ENCODE measurements around the gene GARS1.
"Not testable (repeated sequence)": the region's sequence is repeated elsewhere in the genome, so short reads cannot be mapped to it uniquely, and the experiment has no call there.

The GARS1 gene

DNA sequence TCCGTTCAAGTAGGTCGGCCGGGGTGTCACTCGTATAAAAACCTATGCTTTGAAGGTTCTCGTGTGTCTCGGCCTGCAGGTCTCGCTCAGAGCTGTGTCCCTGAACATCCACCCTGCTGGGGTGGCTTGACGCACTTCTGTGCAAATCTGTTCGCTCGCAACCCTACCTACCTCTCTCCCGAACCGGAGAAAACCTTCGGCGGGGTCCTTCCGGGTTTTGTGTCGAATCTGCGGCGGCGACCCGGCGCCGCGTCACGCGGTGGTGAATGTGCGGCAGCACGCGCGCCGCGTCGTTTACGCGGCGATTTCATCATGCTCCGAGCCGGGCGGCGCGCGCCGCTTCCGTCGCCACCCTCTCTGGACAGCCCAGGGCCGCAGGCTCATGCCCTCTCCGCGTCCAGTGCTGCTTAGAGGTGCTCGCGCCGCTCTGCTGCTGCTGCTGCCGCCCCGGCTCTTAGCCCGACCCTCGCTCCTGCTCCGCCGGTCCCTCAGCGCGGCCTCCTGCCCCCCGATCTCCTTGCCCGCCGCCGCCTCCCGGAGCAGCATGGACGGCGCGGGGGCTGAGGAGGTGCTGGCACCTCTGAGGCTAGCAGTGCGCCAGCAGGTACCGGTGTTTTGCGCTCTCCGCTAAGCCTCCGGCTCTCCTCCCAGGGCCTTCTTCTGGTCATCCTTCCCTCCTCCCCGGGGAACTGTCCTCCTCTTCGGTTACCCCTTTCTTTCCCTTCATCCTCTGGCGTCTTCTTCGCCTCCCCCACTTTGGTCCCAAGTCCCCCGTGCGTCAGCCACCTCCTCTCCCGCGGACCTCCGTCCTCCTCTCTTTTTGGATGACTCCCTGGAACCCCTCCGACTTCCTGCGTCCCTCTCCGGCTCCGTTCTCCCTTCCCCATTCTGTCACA, at the start of gene GARS1:
Gene GARS1 (plus strand): TSS at position 339 of the 896 bp plus-strand sequence. CDS start 44 bp downstream, at position 383.
- peak; percentile 94 for DNase-seq

DNA sequence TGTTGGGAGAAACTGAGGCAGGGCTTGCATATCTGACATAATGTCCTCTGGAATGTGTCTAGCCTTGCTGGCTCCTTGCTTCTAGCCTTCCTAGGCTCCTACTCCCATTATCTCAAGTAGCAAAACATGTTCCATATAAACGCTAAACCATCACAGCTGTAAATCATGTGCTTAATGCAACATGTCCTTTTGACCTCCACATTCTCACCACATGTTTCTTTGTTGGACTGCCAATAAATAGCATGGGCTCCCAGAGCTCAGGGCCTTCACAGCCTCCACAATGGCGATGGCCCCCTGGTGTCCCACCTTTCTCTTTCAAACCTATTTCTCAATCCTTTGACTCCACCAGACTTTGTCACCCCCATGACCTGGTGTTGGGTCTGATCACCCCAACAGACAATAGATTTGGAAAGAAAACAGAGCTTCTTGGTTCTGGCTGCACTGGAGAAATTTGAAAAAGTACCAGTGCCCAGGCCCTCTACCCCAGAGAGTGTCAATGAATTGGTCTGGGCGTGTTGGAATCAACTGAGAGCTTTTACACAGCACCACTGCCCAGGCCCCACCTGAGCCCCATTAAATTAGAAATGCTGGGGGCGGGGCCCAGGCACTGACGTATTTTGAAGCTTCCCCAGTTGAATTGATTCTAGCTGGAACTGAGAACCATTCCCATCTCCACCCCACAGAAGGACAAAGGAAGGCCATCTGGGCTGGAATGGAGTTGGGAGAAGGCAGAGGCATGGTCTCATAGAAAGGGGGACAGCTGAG, 48.7 kb upstream of the GARS1 start:
- DNase-seq = no peak

DNA sequence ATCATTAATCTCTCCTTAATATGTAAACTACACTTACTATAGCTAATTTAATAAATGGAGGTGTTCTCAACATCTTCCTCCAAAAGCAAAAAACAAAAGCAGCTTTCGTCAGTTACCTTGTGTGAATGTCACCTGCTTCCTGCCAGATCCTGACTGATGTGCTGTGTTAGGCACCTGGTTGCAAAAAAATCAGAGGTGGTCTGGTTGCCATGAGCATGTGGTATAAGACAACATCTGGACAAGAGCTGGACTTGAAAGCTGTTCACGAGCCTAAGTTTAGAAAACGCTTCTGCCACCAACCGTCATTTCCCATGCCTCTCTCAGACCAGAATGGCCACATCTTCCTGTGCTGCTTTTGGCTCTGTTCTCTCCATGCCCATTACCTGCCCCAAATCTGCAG, 48.1 kb upstream of the GARS1 start:
- no peak for DNase-seq

DNA sequence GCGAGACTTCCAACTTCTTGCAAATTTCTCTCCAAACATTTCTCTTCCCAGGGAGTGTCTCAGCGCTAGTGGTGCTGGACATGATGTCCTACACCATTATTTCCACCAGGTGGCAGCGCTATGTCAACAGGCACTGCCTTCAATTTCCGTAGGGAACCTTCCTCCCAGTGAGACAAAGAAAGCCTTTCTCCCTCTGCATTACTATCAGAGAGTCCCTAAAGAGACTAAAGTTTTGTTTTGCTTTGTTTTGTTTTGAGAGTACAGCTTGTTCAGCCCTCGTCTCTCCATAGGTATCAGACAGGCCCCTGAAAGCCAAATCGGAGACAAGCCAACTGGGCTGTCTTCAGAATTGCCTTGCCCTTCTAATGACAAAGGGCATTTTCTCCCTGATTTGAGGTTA, 45.8 kb upstream of the GARS1 start:
- DNase-seq = peak; percentile 70

DNA sequence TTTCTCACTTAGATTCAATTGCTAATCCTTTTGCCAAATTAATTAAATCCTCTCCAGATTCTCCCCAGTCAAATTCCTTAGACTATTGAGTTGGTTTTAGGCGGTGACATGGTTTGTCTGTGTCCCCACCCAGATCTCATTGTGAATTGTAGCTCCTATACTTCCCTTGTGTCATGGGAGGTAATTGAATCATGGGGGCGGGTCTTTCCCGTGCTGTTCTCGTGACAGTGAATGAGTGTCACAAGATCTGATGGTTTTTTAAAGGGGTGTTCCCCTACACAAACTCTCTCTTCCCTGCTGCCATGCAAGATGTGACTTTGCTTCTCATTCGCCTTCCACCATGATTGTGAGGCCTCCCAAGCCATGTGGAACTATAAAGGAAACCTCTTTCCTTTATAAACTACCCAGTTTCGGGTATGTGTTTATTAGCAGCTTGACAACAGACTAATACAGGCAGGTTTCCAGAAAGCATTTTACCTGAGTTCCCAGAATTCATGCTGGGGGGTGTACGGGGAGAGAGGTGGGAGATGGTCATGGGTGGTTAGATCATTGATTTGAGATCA, 44.7 kb upstream of the GARS1 start:
- DNase-seq = no peak

- no peak for DNase-seq
These were observed 42.3 kb upstream of the GARS1 start for GRCh38 chr7:30552330-30552729.

- no peak for DNase-seq
These were observed 41.5 kb upstream of the GARS1 start for GRCh38 chr7:30553141-30553540.

DNA sequence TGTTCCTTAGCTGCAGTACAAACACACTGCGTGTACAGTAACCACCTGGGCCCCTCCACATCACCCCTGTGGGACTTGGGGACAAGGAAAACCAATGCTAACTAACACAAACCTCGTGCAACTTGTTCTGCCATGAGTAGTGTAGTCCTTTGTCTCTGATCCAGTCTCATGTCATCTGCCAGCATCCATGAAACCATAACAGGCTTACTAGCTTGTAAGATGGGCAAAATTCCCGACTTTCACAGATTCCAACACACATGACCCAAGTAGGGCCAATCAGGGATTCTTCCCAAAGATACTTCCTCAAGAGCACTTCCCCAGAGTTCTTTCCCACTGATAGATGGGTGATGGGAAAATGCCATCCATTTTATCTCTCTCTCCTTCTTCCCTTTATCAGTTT, 41.1 kb upstream of the GARS1 start:
- no peak for DNase-seq

DNA sequence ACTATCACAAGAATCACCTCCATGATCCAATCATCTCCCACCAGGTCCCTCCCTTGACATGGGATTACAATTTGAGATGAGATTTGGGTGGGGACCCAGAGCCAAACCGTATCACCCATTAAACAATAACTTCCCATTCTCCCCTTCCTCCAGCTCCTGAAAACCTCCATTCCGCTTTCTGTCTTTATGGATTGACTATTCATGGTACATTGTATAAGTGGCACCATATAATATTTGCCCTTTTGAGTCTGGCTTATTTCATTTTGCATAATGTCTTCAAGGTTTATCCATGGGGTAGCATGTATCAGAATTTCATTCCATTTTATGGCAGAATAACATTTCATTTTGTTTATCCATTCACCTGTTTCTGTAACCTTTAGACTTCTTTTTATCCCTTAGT, 39.2 kb upstream of the GARS1 start:
- no peak for DNase-seq

DNA sequence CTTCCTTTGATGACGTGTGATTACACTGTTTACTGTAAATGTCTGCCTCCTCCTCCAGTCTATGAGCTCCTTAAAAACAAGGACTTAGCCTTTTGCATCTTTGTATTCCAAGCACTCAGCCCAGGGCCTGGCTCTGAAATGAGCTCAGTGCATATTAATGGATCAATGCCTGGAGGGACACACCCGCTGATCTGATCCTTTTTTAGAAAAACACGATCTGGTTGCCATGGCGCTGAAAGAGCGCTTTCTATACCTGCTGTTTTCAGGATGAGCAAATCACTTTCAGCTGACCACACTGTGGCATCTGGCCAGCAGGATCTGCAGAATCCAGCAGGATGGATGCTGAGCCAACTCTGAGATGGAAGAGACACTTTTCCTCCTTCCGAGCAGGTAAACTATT, 37.8 kb upstream of the GARS1 start:
- no peak for DNase-seq

GRCh38 chr7:30557245-30557644, 37.4 kb upstream of the GARS1 start:
- DNase-seq = no peak

DNA sequence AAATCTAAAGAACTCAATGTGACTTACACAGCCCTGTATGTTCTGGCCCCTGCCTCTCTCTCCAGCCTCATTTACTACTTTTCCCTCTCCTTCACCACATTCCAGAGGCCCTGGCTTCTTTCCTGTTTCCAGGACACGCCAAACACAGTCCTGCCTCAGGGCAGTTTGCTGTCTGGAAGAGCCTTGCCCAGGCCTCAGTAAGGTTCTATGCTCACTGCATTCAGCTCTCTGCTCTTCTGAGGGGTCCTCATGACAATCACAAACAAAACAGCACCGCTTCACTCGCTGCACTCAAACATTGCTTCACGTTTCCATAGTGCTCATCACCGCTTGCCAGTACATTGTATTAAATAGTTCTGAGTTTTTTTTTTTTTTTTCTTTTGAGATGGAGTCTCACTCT, 35.1 kb upstream of the GARS1 start:
- no peak for DNase-seq

DNA sequence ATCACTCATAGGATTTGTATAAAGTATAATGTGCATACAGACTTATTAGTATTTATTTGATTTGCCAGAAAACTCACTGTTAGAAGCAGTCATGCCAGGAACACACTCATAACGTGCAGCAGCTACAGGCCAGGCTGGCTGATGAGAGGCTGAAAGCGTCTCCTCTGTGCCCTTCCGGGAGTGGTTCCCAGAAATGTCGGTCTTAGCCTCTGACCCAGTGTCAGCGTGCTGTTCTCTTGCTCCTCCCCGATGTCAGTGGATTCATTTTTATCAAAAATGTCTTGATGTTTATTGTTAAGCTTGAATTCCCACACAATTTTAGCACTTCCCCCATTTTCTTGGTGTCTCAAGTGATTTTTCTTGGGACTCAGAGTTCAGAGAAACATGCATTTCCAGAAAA, 33.3 kb upstream of the GARS1 start:
- DNase-seq = no peak

DNA sequence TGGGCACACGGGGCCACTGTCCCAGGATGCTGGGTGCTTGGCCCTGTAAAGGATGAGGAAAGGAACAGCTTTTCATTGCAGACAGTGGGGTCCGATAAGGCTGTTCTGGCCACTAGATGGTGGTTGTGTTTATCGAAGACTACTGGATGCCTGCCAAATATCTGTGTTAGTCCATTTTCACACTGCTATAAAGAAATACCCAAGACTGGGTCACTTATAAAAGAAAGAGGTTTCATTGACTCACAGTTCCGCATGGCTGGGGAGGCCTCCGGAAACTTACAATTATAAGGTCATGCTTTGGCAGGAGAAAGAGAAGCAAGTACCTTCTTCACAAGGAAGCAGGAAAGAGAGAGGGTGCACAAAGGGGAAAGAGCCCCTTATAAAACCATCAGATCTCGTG, 32.2 kb upstream of the GARS1 start:
- DNase-seq = peak; percentile 69

GRCh38 chr7:30562909-30563308, 31.8 kb upstream of the GARS1 start:
- no peak for DNase-seq

DNA sequence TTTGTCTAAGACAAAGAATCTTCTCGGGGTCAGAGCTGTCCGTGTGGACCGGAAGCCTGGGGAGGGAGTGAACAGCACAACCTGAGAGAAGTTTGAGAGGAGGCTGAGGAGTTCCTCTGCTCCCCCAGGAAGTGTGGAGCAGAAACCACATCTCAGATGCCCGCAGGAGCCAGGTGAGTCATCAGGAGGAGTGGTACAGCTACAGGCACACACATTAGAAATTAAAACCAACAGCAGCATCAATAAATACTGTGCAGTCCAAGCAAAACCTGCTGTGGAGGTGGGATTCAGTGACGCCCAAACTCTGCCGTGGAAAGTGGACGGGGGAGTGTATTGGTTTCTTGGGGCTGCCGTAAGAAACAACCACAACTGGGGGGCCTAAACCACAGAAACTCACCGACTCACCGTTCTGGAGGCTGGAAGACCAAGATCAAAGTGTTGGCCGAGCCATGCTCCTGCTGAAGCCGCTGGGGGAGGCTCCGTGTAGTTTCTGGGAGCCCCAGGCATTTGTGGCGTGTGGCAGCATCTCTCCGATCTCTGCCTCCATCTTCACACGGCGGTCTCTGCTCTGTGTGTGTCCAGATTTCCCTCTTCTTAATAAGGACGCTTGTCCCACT, 31.2 kb upstream of the GARS1 start:
- DNase-seq = no peak

DNA sequence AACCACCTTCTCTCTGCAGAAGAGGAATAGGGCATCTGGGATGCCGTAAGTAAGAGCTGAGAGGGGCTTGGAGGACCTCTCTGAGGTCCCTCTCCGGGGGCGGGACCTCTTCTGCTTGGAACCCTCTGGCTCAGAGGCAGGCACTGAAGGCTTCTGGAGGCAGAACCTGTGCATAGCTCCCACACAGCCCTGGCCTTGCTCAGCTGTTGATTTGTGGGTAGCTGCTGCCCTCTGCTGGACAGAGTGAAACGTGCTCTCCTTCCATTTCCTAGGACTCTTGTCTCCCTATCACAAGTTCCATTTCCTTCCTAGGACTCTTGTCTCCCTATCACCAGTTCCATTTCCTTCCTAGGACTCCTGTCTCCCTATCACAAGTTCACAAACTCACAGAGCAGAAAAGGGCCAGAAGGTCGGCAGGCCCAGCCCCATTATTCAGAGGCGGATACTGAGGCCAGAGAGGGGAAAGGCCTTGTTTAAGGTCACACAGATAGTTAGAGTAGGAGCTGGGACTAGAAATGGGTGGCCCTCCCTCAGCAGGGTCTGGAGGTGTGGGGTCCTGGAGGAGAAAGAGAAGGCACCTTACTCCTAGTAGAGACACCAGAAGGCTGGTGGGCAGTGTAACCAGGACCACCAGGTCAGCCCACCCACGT, 30.3 kb upstream of the GARS1 start:
- DNase-seq = peak; percentile 92

GRCh38 chr7:30566596-30566995, 28.1 kb upstream of the GARS1 start:
- DNase-seq = no peak

DNA sequence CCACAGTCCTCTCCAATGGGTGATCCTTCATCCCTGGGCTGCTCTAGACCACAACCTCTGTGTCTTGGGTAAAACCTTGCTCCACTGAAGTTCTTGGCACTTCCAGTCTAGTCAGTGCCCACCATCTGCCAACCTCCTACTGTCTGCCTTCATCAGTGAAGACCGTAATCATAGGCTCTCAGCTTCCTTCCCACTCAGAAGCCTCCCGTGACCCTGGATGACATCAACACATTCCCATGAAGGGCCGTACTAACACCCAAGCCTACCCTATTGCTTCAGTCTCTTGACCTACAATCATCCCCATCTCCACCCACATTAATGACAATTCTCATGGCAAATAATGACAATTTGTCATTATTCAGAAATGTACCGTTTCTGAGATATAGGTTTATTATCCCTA, 27.6 kb upstream of the GARS1 start:
- no peak for DNase-seq

- DNase-seq = not testable (repeated sequence)
These were observed 24.4 kb upstream of the GARS1 start for GRCh38 chr7:30570238-30570637.

DNA sequence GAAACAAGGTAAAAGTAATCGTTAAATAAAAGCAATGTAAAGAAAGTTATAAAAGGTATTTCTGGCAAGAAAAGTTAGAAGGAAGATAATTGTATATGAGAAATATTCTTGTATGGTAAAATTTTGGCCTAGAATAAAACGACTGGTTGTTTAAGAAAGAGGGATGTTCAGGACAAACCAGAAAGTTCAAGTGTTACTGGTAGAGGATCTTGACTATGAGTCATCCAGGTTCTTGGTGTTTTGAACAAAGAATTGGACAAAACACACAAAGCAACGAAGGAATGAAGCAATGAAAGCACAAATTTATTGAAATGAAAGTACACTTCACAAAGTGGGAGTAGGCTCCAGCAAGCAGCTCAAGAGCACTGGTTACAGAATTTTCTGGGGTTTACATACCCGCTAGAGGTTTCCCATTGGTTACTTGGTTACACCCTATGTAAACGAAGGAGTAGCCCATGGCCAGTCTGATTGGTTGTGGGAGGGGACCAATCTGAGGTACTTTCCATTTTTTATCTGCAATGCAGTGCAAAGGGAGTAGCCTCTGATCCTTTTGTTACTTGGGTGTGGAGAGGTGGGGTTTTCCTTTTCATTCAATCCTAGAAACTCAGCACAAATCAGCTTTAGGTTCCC, 22.4 kb upstream of the GARS1 start:
- DNase-seq = peak; percentile 24

GRCh38 chr7:30575910-30576309, 18.8 kb upstream of the GARS1 start:
- no peak for DNase-seq

Measured in hematopoietic multipotent progenitor cell treated with erythropoietin and hydrocortisone succinate and interleukin-3 and kit ligand, for 4 days (in vitro differentiated cells).